NCI-H2196 treated with DMSO at 0.1 percent for 48 hours (cell line): ENCODE data around the gene DNAI4.

Experiments
- DNase-seq: peaks from one replicate; lab custom pipeline; 2025; ENCODE audit not compliant: unreplicated experiment; lab: John Stamatoyannopoulos, UW

The DNAI4 gene

DNA sequence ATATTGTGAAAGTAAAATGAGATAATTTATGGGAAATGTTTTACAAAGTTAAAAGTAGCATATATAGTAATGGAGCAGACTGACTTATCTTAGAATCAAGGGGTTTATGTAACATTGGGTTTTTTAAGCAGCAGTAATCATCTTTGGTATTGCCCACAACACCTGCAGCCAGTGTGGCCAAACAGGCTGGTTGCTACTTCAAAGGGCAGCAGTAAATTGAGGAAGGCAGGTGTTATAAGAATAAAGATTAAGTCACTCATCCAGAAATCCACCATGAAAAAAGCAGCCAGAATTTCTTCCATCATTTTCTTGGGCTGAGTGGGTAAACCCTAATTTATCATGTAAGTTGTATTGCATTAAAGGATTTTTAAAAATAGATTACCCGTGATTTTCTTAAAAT, 155.7 kb downstream of the DNAI4 start:
- DNase-seq = no peak

DNA sequence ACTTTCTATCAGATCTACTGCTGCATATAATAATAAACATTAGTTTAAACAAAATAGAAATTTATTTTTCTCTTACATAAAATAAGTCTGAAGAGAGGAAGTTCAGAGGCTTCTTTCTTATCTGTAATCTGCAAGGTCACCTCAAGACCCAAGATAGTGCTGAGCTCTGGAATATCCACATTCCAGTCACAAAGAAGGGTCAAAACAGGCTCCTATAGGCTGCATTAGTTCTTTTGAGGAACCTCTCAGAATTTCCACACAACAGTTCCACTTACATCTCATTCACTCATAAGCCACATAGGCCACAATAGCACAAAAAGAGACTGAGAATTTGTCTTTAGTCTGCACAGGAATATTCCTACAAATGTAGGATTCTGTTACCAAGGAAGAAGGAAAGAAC, 157.0 kb downstream of the DNAI4 start:
- no peak for DNase-seq

DNA sequence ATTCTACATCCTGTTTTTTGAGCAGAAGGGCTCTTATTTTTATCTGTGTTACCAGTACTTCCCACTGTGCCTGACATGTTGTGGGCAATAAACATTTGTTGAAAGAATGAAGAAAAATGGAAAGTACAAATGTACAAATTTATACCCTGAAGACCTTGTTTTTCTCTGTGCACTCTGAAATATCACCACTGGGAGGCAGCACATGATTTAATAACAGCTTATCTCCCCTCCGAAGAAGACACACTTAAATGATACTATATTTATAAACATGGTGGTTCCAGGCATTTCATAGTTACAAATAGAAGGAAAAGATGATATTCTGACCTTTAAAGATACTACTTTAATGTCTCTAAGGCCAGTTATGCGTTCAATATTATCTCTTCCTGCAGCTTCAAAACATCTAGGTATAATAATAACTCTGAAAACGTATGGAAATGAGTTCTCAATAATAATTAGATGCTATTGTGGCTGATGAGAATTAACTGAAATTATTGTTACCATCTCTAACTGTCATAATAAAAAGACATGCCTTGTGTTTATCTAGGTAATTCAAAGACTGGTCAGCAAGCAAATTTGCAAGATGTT, 159.6 kb downstream of the DNAI4 start:
- peak; percentile 18 for DNase-seq
